B cell (primary cell): ENCODE results near the gene PODN. TPM values are rescaled to one million over a fixed set of nuclear protein-coding genes. Genes with fewer than 3 reads are reported as not detected.

Experiments
- ATAC-seq: fragments of 200-7000 bp; cut with Tn5 transposase; one replicate; pipeline ENCODE4 v1.10.0; 2021; ENCODE audit warnings: low read depth, mild to moderate bottlenecking, moderate number of reproducible peaks, moderate library complexity
- CTCF ChIA-PET: fragments of 350-600 bp; sonication (Branson Sonifier 250); formaldehyde crosslinking; loops from one replicate; lab custom pipeline; 2021; ENCODE audit warnings: antibody characterized with exemption, inconsistent platforms; lab: Charles Lee
- POLR2A ChIA-PET: fragments of 350-600 bp; sonication (Branson Sonifier 250); formaldehyde crosslinking; loops from one replicate; lab custom pipeline; 2021; ENCODE audit warnings: antibody characterized with exemption; lab: Charles Lee
- DNase-seq: peaks from one replicate; pipeline ENCODE4 v3.0.0; 2013
- H2AFZ ChIP-seq: 2 replicates; pipeline ENCODE4 v1.6.1; 2012; ENCODE audit warnings: mild to moderate bottlenecking, low read depth, low read length; ENCODE audit not compliant: insufficient read depth, poor library complexity, severe bottlenecking
- H3K27ac ChIP-seq, 2 donors: 1 replicate in 1 of 2; 2 replicates in 1 of 2; pipeline ENCODE4 v1.5.1; 2012 to 2013; ENCODE audit warnings: low read length in 2 of 2, mild to moderate bottlenecking in 2 of 2, moderate library complexity in 1 of 2
- H3K27me3 ChIP-seq, 4 experiments: fragments of 200-600 bp in 1 of 4; sonication (generic) in 1 of 4; replicated peaks in 1 of 4; 1 replicate in 2 of 4; 2 replicates in 2 of 4; pipeline versions ENCODE4 v1.6.1 to v1.7.0; 2013 to 2016; ENCODE audit warnings: low read length in 3 of 4, mild to moderate bottlenecking in 2 of 4, mixed read lengths in 1 of 4, moderate library complexity in 1 of 4; ENCODE audit not compliant: insufficient read depth in 4 of 4, control insufficient read depth in 3 of 4; ENCODE audit errors: control extremely low read depth in 1 of 4
- H3K36me3 ChIP-seq, 2 experiments: replicated peaks in 1 of 2; 1 replicate in 1 of 2; 2 replicates in 1 of 2; pipeline versions ENCODE4 v1.6.1 to v1.7.1; 2013; ENCODE audit warnings: low read length in 1 of 2; ENCODE audit not compliant: insufficient read depth in 2 of 2, control insufficient read depth in 1 of 2; ENCODE audit errors: control extremely low read depth in 1 of 2, extremely low read depth in 1 of 2
- H3K4me1 ChIP-seq, 2 donors: fragments of 200-600 bp in 1 of 2; sonication (generic) in 1 of 2; 1 replicate in 1 of 2; 2 replicates in 1 of 2; pipeline versions ENCODE4 v1.5.1 to v1.6.1; 2013 to 2017; ENCODE audit warnings: low read length in 2 of 2; ENCODE audit not compliant: control insufficient read depth in 2 of 2, insufficient read depth in 2 of 2
- H3K4me2 ChIP-seq: replicated peaks from 2 replicates; pipeline ENCODE3; 2012; ENCODE audit warnings: mild to moderate bottlenecking, low read depth, low read length; ENCODE audit not compliant: poor library complexity, severe bottlenecking
- H3K4me3 ChIP-seq, 5 experiments: fragments of 200-600 bp in 1 of 5; sonication (generic) in 1 of 5; 1 replicate in 3 of 5; 2 replicates in 2 of 5; pipeline versions ENCODE4 v1.5.1 to v1.7.0; 2011 to 2016; ENCODE audit warnings: low read length in 4 of 5, mild to moderate bottlenecking in 4 of 5, low read depth in 2 of 5, control low read depth in 1 of 5, moderate library complexity in 1 of 5; ENCODE audit not compliant: insufficient read depth in 1 of 5; ENCODE audit errors: control extremely low read depth in 1 of 5, extremely low read depth in 1 of 5
- H3K79me2 ChIP-seq: fragments of 200-600 bp; sonication (generic); one replicate; pipeline ENCODE4 v1.6.0; 2016; ENCODE audit warnings: low read length; ENCODE audit not compliant: control insufficient read depth, insufficient read depth
- H3K9ac ChIP-seq: fragments of 200-600 bp; sonication (generic); 2 replicates; pipeline ENCODE4 v1.6.1; 2017; ENCODE audit warnings: mild to moderate bottlenecking, low read length, moderate library complexity
- H3K9me3 ChIP-seq, 3 donors: one replicate each; pipeline versions ENCODE4 v1.6.1 to v1.7.1; 2013; ENCODE audit warnings: low read length in 2 of 3; ENCODE audit not compliant: control insufficient read depth in 2 of 3, insufficient read depth in 1 of 3; ENCODE audit errors: control extremely low read depth in 1 of 3
- H4K20me1 ChIP-seq: 2 replicates; pipeline ENCODE4 v1.6.0; 2012; ENCODE audit warnings: mild to moderate bottlenecking, low read length; ENCODE audit not compliant: insufficient read depth, control insufficient read depth, poor library complexity, severe bottlenecking
- H3K27ac Mint-ChIP-seq: one replicate; pipeline ENCODE4 v1.8.0; 2021; ENCODE audit warnings: mixed read lengths
- H3K27me3 Mint-ChIP-seq: one replicate; pipeline ENCODE4 v1.8.0; 2021; ENCODE audit warnings: mixed read lengths
- H3K4me1 Mint-ChIP-seq: one replicate; pipeline ENCODE4 v1.8.0; 2021; ENCODE audit warnings: mixed read lengths
- H3K4me3 Mint-ChIP-seq: one replicate; pipeline ENCODE4 v1.8.0; 2021; ENCODE audit warnings: mixed read lengths
- H3K9me3 Mint-ChIP-seq: one replicate; pipeline ENCODE4 v1.8.0; 2022; ENCODE audit warnings: mixed read lengths; ENCODE audit not compliant: insufficient read depth
- CTCF ChIP-seq: fragments of 200-600 bp; IDR thresholded peaks from one replicate; pipeline ENCODE4 v1.8.0; 2022; ENCODE audit warnings: antibody characterized with exemption, mild to moderate bottlenecking
- EZH2 ChIP-seq: IDR thresholded peaks from 2 replicates; pipeline ENCODE4 v1.6.1; 2012; ENCODE audit warnings: borderline replicate concordance, low read depth, mild to moderate bottlenecking, moderate library complexity, low read length; ENCODE audit not compliant: insufficient read depth, poor library complexity, severe bottlenecking
- WGBS: methylation state at CpG from one replicate; pipeline ENCODE4 v1.1.5; 2013; ENCODE audit warnings: missing lambda C conversion rate; ENCODE audit not compliant: insufficient coverage; 5-methylcytosine and 5-hydroxymethylcytosine counted together
- intact Hi-C: fragments of 100-400 bp; cut with micrococcal nuclease; formaldehyde crosslinking; loops from one replicate; pipeline ENCODE4 v1.10.0; 2022
- polyA plus RNA-seq: library from polyadenylated mRNA; depleted of rRNA; stranded (reverse); fragments of >200 nt; gene quantifications from 2 replicates; pipeline ENCODE4 v1.2.3, GENCODE V29; 2012
- total RNA-seq, 2 donors: library from RNA; stranded (reverse); fragments of 120-200 nt in 1 of 2; gene quantifications; 1 replicate in 1 of 2; 2 replicates in 1 of 2; pipeline versions ENCODE4 v1.2.3 to v1.2.4, GENCODE V29; 2013 to 2022

Gene PODN
- total and polyA plus RNA-seq, 2 donors (not counting 1 experiment from before 2014, with no cell fraction given): not detected

DNA sequence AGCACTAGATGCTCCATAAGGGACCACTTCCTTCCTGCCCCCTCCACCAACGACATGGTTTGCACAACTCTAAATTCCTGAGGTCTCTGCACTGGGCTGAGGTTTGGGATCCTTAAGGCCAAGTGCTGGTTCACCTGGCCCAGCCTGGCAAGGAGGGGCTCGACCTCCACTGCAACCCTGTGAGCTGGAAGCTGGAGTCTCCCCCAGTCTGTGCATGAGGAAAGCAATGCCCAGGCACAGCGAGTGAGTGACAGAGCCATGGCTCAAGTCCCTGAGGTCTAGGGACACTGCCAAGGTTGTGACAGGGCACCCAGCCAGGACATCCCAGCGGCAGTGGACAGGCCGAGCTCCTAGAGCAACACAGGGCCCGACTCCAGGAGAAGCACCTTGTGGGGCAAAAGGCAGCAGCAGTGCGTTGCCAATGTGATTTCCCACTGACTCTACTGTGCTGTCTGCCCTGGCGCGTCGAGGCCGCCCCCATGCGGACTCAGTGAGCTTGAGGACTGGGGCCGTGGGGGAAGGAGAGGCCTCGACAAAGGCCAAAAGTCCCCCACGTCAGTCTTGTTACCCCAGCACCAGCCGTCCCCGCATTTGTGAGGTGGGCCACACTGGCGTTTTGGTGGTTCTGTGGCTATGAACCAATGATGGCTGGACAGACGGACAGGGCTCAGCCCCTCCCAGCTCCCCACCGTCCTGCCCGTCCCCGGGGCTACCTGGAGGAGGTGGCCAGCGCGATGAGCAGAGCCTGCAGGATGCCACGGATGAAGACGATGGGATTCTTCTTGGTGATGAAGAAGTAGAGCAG, 30.0 kb downstream of the PODN start:
- H3K4me3 ChIP-seq: no peak overlapping the region
- H3K79me2 ChIP-seq: no peaks in the 10 kb centered on the region
- ATAC-seq (no peak), DNase-seq (no peak)
- H3K27me3 Mint-ChIP-seq: no peaks in the 10 kb centered on the region
- TF ChIP-seq EZH2 (no peak), CTCF (no peak)
- no peaks in the 10 kb centered on the region for H4K20me1 ChIP-seq
- intact Hi-C loops: no loop called here
- no peaks in the 10 kb centered on the region for H3K9me3 Mint-ChIP-seq
- H2AFZ ChIP-seq: no peak overlapping the region
- peaks cover 0 to 16% (median 0%) of the 10 kb centered on the region in 3 donors for H3K9me3 ChIP-seq
- H3K9ac ChIP-seq: no peak overlapping the region
- CTCF ChIA-PET: no interaction called here
- no peaks in the 10 kb centered on the region for H3K27me3 ChIP-seq
- no peak overlapping the region for H3K27ac ChIP-seq
- H3K4me1 ChIP-seq: no peaks in the 10 kb centered on the region
- no peaks in the 10 kb centered on the region for H3K4me1 Mint-ChIP-seq
- H3K4me2 ChIP-seq: no peak overlapping the region
- POLR2A ChIA-PET: no interaction called here
- no peak overlapping the region for H3K4me3 Mint-ChIP-seq
- 89% methylated on average over 23 of the region's 26 CpGs for WGBS
- no peaks in the 10 kb centered on the region for H3K36me3 ChIP-seq
- no peak overlapping the region for H3K27ac Mint-ChIP-seq

- intact Hi-C loops: no loop called here
- H3K79me2 ChIP-seq: no peaks in the 10 kb centered on the region
- no peak overlapping the region for H3K4me3 Mint-ChIP-seq
- CTCF ChIA-PET: no interaction called here
- no peak overlapping the region for H3K4me3 ChIP-seq
- POLR2A ChIA-PET: no interaction called here
- no peaks in the 10 kb centered on the region for H4K20me1 ChIP-seq
- DNase-seq (no peak), ATAC-seq (no peak)
- no peaks in the 10 kb centered on the region for H3K9me3 Mint-ChIP-seq
- no peaks in the 10 kb centered on the region for H3K36me3 ChIP-seq
- no peak overlapping the region for H2AFZ ChIP-seq
- H3K4me2 ChIP-seq: no peak overlapping the region
- no peaks in the 10 kb centered on the region for H3K27me3 Mint-ChIP-seq
- no peak overlapping the region for H3K9ac ChIP-seq
- no peaks in the 10 kb centered on the region for H3K4me1 ChIP-seq
- H3K27me3 ChIP-seq: no peaks in the 10 kb centered on the region
- H3K9me3 ChIP-seq: peaks cover 0 to 18% (median 0%) of the 10 kb centered on the region in 3 donors
- 87% methylated on average over 28 of the region's 33 CpGs for WGBS
- no peak overlapping the region for H3K27ac Mint-ChIP-seq
- H3K27ac ChIP-seq: no peak overlapping the region
- H3K4me1 Mint-ChIP-seq: no peaks in the 10 kb centered on the region
- TF ChIP-seq EZH2: no peak
- TF ChIP-seq CTCF: no peak
Observed at GRCh38 chr1:53092659-53093450, 30.8 kb downstream of the PODN start.
